Astrocyte (in vitro differentiated cells and primary cell): ENCODE measurements around the gene SECISBP2L. TPM values are rescaled to one million over a fixed set of nuclear protein-coding genes. Genes with fewer than 3 reads are reported as not detected.

Experiments
- DNase-seq: peaks from one replicate; pipeline ENCODE4 v3.0.0-alpha.2; 2010; ENCODE audit warnings: low read depth
- FAIRE-seq: peaks from 2 replicates; lab custom pipeline; 2011; peaks lifted over from hg19 to GRCh38; lab: Jason Lieb, UNC
- H2AFZ ChIP-seq: 2 replicates; pipeline ENCODE4 v1.6.0; 2012; ENCODE audit warnings: low read depth, low read length, inconsistent platforms
- H3K27ac ChIP-seq: 2 replicates; pipeline ENCODE4 v1.5.1; 2011; ENCODE audit warnings: low read depth, low read length, inconsistent platforms
- H3K27me3 ChIP-seq: 2 replicates; pipeline ENCODE4 v1.6.0; 2011; ENCODE audit warnings: low read length, inconsistent platforms; ENCODE audit not compliant: insufficient read depth
- H3K36me3 ChIP-seq: 2 replicates; pipeline ENCODE4 v1.5.1; 2011; ENCODE audit warnings: low read length, inconsistent platforms; ENCODE audit not compliant: insufficient read depth
- H3K4me1 ChIP-seq: 2 replicates; pipeline ENCODE4 v1.5.1; 2011; ENCODE audit warnings: low read length, inconsistent platforms; ENCODE audit not compliant: insufficient read depth
- H3K4me2 ChIP-seq: 2 replicates; pipeline ENCODE4 v1.6.0; 2012; ENCODE audit warnings: low read length, inconsistent platforms
- H3K4me3 ChIP-seq: 2 replicates; pipeline ENCODE4 v1.5.1; 2011; ENCODE audit warnings: low read depth, mild to moderate bottlenecking, low read length, inconsistent platforms; ENCODE audit not compliant: insufficient read depth
- H3K79me2 ChIP-seq: 2 replicates; pipeline ENCODE4 v1.6.0; 2012; ENCODE audit warnings: mild to moderate bottlenecking, low read length, inconsistent platforms; ENCODE audit not compliant: insufficient read depth
- H3K9ac ChIP-seq: 2 replicates; pipeline ENCODE4 v1.6.0; 2012; ENCODE audit warnings: mild to moderate bottlenecking, low read length, inconsistent platforms
- H3K9me3 ChIP-seq: 2 replicates; pipeline ENCODE4 v1.5.1; 2012; ENCODE audit warnings: low read depth, mild to moderate bottlenecking, low read length, inconsistent platforms; ENCODE audit not compliant: insufficient read depth
- H4K20me1 ChIP-seq: 2 replicates; pipeline ENCODE4 v1.6.0; 2012; ENCODE audit warnings: low read length, inconsistent platforms; ENCODE audit not compliant: insufficient read depth
- H3K27ac Mint-ChIP-seq: one replicate; pipeline ENCODE4 v1.8.0; 2021; ENCODE audit warnings: mild to moderate bottlenecking, mixed read lengths; ENCODE audit not compliant: unreplicated experiment
- H3K27me3 Mint-ChIP-seq: one replicate; pipeline ENCODE4 v1.8.0; 2021; ENCODE audit warnings: low read depth, mixed read lengths; ENCODE audit not compliant: unreplicated experiment
- H3K36me3 Mint-ChIP-seq: one replicate; pipeline ENCODE4 v1.8.0; 2021; ENCODE audit warnings: low read depth, mixed read lengths; ENCODE audit not compliant: unreplicated experiment
- H3K4me1 Mint-ChIP-seq: one replicate; pipeline ENCODE4 v1.8.0; 2021; ENCODE audit warnings: low read depth, mixed read lengths; ENCODE audit not compliant: unreplicated experiment
- H3K4me3 Mint-ChIP-seq: one replicate; pipeline ENCODE4 v1.8.0; 2021; ENCODE audit warnings: mild to moderate bottlenecking, moderate library complexity, mixed read lengths; ENCODE audit not compliant: unreplicated experiment
- H3K9me3 Mint-ChIP-seq: one replicate; pipeline ENCODE4 v1.8.0; 2021; ENCODE audit warnings: mild to moderate bottlenecking, mixed read lengths; ENCODE audit not compliant: unreplicated experiment
- EZH2 ChIP-seq: IDR thresholded peaks from 2 replicates; pipeline ENCODE4 v1.6.1; 2012; ENCODE audit warnings: mild to moderate bottlenecking, low read length, inconsistent platforms; ENCODE audit not compliant: insufficient read depth
- total RNA-seq: library from RNA; stranded (reverse); gene quantifications from 2 replicates; pipeline ENCODE4 v1.2.1, GENCODE V29; 2021
- TF ChIP-seq, protein P1 (sequence below): IDR thresholded peaks from 2 replicates; pipeline ENCODE4 v1.5.1; 2011; ENCODE audit warnings: low read depth, mild to moderate bottlenecking, inconsistent platforms, low read length, moderate library complexity; ENCODE audit not compliant: insufficient read depth

The SECISBP2L gene
- total RNA-seq, 1 donor from 2014 or later, result 52.5 TPM

DNA sequence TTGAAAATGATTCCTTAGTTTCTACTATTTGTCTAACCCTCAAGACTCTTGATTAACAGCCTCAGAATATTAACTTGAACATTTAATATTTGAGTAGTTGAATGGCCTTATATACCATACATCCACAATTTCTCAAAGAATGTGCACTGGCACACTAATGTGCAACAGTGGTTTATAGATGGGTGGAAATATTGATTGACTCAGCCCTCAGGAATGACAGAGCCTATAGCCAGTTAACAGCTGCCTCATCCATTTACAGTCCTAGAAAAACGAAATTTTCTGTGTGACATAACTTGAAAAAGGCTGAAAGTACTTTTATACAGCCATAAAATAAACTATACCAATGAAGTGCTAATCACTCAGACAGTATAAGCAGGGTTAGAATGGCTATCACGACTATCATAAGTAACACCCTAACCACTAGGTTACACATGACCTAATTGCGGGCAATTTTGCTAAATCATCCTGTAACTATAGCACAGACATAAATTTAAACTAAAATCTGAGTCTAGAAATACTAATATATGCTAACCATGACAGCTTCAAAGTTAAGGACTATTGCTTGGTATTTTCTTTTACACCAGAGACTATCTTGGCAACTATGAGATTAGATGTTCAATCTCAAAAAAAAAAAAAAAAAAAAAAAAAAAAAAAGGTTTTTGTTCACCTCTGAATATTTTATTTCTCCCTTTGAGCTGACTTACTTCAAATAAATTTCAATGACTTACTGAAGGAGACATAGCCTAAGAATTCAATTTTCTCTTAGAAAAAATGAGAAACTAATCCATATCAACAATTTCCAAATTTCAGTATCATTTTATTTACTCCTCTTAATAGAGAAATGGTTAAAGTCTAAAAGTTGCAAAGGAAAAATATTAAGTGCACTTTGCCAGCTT is 9.3 kb downstream of the SECISBP2L start:
- Histone ChIP-seq H3K27ac (no peak overlapping the region), H3K4me2 (peak overlapping the region; percentile 37), H3K4me3 (no peak overlapping the region), H3K36me3 (peaks cover 3% of the 10 kb centered on the region), H2AFZ (no peak overlapping the region), H3K27me3 (no peaks in the 10 kb centered on the region), H3K79me2 (peaks cover 69% of the 10 kb centered on the region), H3K4me1 (peaks cover 5% of the 10 kb centered on the region), H3K9me3 (no peaks in the 10 kb centered on the region), H4K20me1 (peaks cover 16% of the 10 kb centered on the region), H3K9ac (no peak overlapping the region)
- Mint-ChIP-seq H3K4me1 (peaks cover 35% of the 10 kb centered on the region), H3K4me3 (peak overlapping the region; percentile 27), H3K9me3 (no peaks in the 10 kb centered on the region), H3K27ac (peak overlapping the region; percentile 69), H3K27me3 (no peaks in the 10 kb centered on the region), H3K36me3 (peaks cover 3% of the 10 kb centered on the region)
- FAIRE-seq (peak; percentile 20), DNase-seq (peak; percentile 51)
- no peak for TF ChIP-seq EZH2
- TF ChIP-seq, protein P1, sequence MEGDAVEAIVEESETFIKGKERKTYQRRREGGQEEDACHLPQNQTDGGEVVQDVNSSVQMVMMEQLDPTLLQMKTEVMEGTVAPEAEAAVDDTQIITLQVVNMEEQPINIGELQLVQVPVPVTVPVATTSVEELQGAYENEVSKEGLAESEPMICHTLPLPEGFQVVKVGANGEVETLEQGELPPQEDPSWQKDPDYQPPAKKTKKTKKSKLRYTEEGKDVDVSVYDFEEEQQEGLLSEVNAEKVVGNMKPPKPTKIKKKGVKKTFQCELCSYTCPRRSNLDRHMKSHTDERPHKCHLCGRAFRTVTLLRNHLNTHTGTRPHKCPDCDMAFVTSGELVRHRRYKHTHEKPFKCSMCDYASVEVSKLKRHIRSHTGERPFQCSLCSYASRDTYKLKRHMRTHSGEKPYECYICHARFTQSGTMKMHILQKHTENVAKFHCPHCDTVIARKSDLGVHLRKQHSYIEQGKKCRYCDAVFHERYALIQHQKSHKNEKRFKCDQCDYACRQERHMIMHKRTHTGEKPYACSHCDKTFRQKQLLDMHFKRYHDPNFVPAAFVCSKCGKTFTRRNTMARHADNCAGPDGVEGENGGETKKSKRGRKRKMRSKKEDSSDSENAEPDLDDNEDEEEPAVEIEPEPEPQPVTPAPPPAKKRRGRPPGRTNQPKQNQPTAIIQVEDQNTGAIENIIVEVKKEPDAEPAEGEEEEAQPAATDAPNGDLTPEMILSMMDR, result no peak

DNA sequence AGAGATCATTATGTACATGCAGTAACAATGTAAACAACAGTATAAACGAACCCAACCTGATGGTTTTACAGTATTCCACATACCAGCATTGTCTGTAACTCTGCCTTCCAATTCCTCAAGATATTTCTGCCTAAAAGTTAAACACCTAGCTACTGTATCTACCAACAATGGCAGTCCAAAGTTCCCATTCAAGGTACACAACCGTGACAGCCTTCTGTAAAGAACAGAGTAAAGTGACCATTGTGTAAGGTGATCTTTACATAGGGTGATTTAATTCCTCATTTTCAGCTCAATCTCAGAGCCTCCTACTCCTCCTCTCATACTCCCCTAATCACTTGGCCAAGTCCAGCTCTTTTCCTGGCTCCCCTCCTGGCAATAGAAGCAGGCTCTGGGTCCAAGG is 10.4 kb downstream of the SECISBP2L start:
- Mint-ChIP-seq H3K4me1 (peaks cover 34% of the 10 kb centered on the region), H3K36me3 (peaks cover 3% of the 10 kb centered on the region), H3K27ac (peak overlapping the region; percentile 81), H3K4me3 (no peak overlapping the region), H3K9me3 (no peaks in the 10 kb centered on the region), H3K27me3 (no peaks in the 10 kb centered on the region)
- FAIRE-seq, result no peak
- peaks cover 12% of the 10 kb centered on the region for H4K20me1 ChIP-seq
- H3K79me2 ChIP-seq, result peaks cover 58% of the 10 kb centered on the region
- TF ChIP-seq EZH2, result no peak
- TF ChIP-seq, protein P1, result no peak
- H3K4me2 ChIP-seq, result no peak overlapping the region
- no peak for DNase-seq
- peaks cover 3% of the 10 kb centered on the region for H3K36me3 ChIP-seq
- H3K27ac ChIP-seq, result no peak overlapping the region
- H3K27me3 ChIP-seq, result no peaks in the 10 kb centered on the region
- H2AFZ ChIP-seq, result no peak overlapping the region
- peaks cover 5% of the 10 kb centered on the region for H3K4me1 ChIP-seq
- no peak overlapping the region for H3K4me3 ChIP-seq
- H3K9ac ChIP-seq, result no peak overlapping the region
- no peaks in the 10 kb centered on the region for H3K9me3 ChIP-seq
